Prostate gland (tissue), 2 donors: ENCODE data around the gene CYB5B. TPM values are rescaled to one million over a fixed set of nuclear protein-coding genes. Genes with fewer than 3 reads are reported as not detected.

Source experiments
- DNase-seq: peaks from one replicate; pipeline ENCODE4 v3.0.0-alpha.2; 2019; ENCODE audit warnings: low spot score
- H3K27ac ChIP-seq, 2 donors: fragments of 200-600 bp; sonication (generic); 2 replicates each; pipeline ENCODE4 v1.5.1; 2017 to 2019
- H3K27me3 ChIP-seq: fragments of 200-600 bp; sonication (generic); replicated peaks from 2 replicates; pipeline ENCODE4 v1.5.1; 2019; ENCODE audit not compliant: insufficient read depth
- H3K36me3 ChIP-seq, 2 donors: fragments of 200-600 bp; sonication (generic); 1 replicate in 1 of 2; 2 replicates in 1 of 2; pipeline versions ENCODE4 v1.5.1 to v1.8.1; 2017 to 2019
- H3K4me1 ChIP-seq: fragments of 200-600 bp; sonication (generic); replicated peaks from 2 replicates; pipeline ENCODE4 v1.5.1; 2019
- H3K4me3 ChIP-seq, 2 donors: fragments of 200-600 bp; sonication (generic); 2 replicates each; pipeline ENCODE4 v1.5.1; 2017 to 2019
- H3K9me3 ChIP-seq: fragments of 200-600 bp; sonication (generic); 2 replicates; pipeline ENCODE4 v1.5.1; 2017
- CTCF ChIP-seq, 4 experiments: fragments of 200-600 bp in 2 of 4; fragments of 450-650 bp in 2 of 4; sonication (generic) in 2 of 4; IDR thresholded peaks; 1 replicate in 3 of 4; 2 replicates in 1 of 4; pipeline ENCODE4 v1.5.1; 2016 to 2019; ENCODE audit warnings: antibody characterized with exemption in 4 of 4, mild to moderate bottlenecking in 2 of 4, moderate library complexity in 2 of 4
- POLR2A ChIP-seq: fragments of 450-650 bp; IDR thresholded peaks from one replicate; pipeline ENCODE4 v1.6.1; 2016; ENCODE audit warnings: antibody characterized with exemption, mild to moderate bottlenecking
- POLR2AphosphoS5 ChIP-seq: sonication (generic); formaldehyde crosslinking; IDR thresholded peaks from one replicate; pipeline ENCODE4 v1.6.1; 2017; ENCODE audit warnings: antibody characterized with exemption
- WGBS: methylation state at CpG from one replicate; pipeline ENCODE4 v1.1.5; 2018; 5-methylcytosine and 5-hydroxymethylcytosine counted together
- intact Hi-C: fragments of 100-400 bp; cut with DNase I; formaldehyde crosslinking; loops from one replicate; pipeline ENCODE4 v1.14.2; 2022
- total RNA-seq, 2 donors: library from RNA; depleted of rRNA; stranded (reverse); fragments of >200 nt; gene quantifications; one replicate each; pipeline ENCODE4 v1.1.0, GENCODE V29; 2016

CYB5B gene
- total RNA-seq, 2 donors from 2014 or later: 48.8 to 71.3 TPM

GRCh38 chr16:69402439-69402838 lies 22.0 kb upstream of the CYB5B start:
- peak overlapping the region in 1 of 2 donors; percentile 1 for H3K27ac ChIP-seq
- TF ChIP-seq POLR2A (no peak), POLR2AphosphoS5 (peak; percentile 9), CTCF (IDR thresholded peaks at IDR 0.05) (no peak)
- no peaks in the 10 kb centered on the region for H3K27me3 ChIP-seq
- no peaks in the 10 kb centered on the region for H3K36me3 ChIP-seq
- no peak for DNase-seq
- no peak overlapping the region for H3K4me3 ChIP-seq
- intact Hi-C loops: no loop called here
- 15% methylated on average over 4 of the region's 4 CpGs for WGBS
- peaks cover 5% of the 10 kb centered on the region for H3K4me1 ChIP-seq
- H3K9me3 ChIP-seq: no peaks in the 10 kb centered on the region

GRCh38 chr16:69404275-69404805 lies 20.1 kb upstream of the CYB5B start:
- no peak overlapping the region for H3K4me3 ChIP-seq
- intact Hi-C loops: no loop called here

DNA sequence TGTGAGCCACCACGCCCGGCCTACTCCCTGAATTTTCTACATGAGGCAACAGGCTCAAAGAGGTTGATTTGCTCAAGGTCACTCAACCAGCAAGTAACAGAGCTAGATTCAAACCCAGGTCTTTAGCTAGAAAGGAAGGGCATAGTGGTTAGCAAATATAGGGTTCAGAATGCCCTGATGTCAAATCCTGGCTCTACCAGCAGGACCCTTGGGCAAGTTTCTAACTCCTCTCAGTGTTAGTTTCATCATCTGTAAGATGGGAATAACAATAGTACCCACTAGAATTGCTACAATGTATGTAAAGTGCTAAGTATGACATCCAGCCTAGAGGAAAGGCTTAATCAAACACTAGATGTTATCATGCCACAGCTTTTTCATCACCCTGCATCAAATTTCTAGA lies 19.1 kb upstream of the CYB5B start:
- intact Hi-C loops: no loop called here
- H3K27me3 ChIP-seq: no peaks in the 10 kb centered on the region

More at GRCh38 chr16:69404275-69404805, 20.1 kb upstream of the CYB5B start:
- H3K36me3 ChIP-seq: no peaks in the 10 kb centered on the region
- no peaks in the 10 kb centered on the region for H3K9me3 ChIP-seq
- H3K4me1 ChIP-seq: peaks cover 4% of the 10 kb centered on the region
- peak; percentile 33 for DNase-seq
- TF ChIP-seq CTCF (IDR thresholded peaks at IDR 0.05) (no peak), POLR2AphosphoS5 (peak; percentile 78)
- peak overlapping the region; percentile 60 to 70 for H3K27ac ChIP-seq
- no peaks in the 10 kb centered on the region for H3K27me3 ChIP-seq
- WGBS: 7% methylated on average over 4 of the region's 4 CpGs

GRCh38 chr16:69405757-69406156 lies 18.7 kb upstream of the CYB5B start:
- peak; percentile 55 for DNase-seq
- intact Hi-C loops: no loop called here
- 34% methylated on average over 5 of the region's 5 CpGs for WGBS
- Histone ChIP-seq H3K27ac (peak overlapping the region; percentile 46 to 70), H3K9me3 (no peaks in the 10 kb centered on the region), H3K4me1 (peaks cover 4% of the 10 kb centered on the region), H3K27me3 (no peaks in the 10 kb centered on the region), H3K36me3 (no peaks in the 10 kb centered on the region), H3K4me3 (no peak overlapping the region)
- TF ChIP-seq POLR2AphosphoS5 (peak; percentile 35), POLR2A (no peak), CTCF (IDR thresholded peaks at IDR 0.05) (no peak)

More for the DNA sequence above, 19.1 kb upstream of the CYB5B start:
- no peak overlapping the region for H3K4me3 ChIP-seq
- no peak for DNase-seq
- H3K4me1 ChIP-seq: peaks cover 4% of the 10 kb centered on the region
- TF ChIP-seq POLR2A (no peak), POLR2AphosphoS5 (no peak), CTCF (IDR thresholded peaks at IDR 0.05) (no peak)
- WGBS: 98% methylated on average over 2 of the region's 2 CpGs
- peak overlapping the region; percentile 46 to 70 for H3K27ac ChIP-seq
- H3K36me3 ChIP-seq: no peaks in the 10 kb centered on the region
- H3K9me3 ChIP-seq: no peaks in the 10 kb centered on the region

DNA sequence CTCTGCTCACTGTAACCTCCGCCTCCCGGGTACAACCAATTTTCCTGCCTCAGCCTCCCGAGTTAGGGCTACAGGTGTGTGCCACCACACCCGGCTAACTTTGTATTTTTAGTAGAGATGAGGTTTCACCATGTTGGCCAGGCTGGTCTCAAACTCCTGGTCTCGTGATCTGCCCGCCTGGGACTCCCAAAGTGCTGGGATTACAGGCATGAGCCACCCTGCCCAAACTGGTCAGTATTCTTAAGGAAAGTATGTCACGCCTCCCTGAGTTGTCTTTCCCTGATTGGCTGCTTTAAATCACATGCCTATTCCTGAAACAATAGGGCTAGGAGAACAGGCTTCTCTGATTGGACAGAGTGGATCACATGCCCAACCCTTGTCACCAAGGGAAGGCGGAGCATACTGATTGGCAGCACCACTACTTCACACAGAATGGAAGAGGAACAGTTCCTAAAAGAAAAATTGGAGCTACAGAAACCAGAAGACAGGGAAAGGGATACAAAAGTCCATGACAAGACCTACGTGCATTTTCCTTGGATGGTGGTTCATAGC lies 17.6 kb upstream of the CYB5B start:
- no peak for DNase-seq
- no peaks in the 10 kb centered on the region for H3K27me3 ChIP-seq
- intact Hi-C loops: no loop called here
- TF ChIP-seq POLR2A (no peak), POLR2AphosphoS5 (no peak), CTCF (IDR thresholded peaks at IDR 0.05) (no peak)
- 94% methylated on average over 9 of the region's 9 CpGs for WGBS
- no peaks in the 10 kb centered on the region for H3K36me3 ChIP-seq
- no peaks in the 10 kb centered on the region for H3K9me3 ChIP-seq
- no peak overlapping the region for H3K27ac ChIP-seq
- peaks cover 4% of the 10 kb centered on the region for H3K4me1 ChIP-seq
- no peak overlapping the region for H3K4me3 ChIP-seq
